ENCODE measurements around the gene GSDME. TPM values are rescaled to one million over a fixed set of nuclear protein-coding genes. Genes with fewer than 3 reads are reported as not detected.
"Not testable (repeated sequence)": the region's sequence is repeated elsewhere in the genome, so short reads cannot be mapped to it uniquely, and the experiment has no call there.

The GSDME gene
- total RNA-seq, 3 donors from 2014 or later: 12.3 to 33.5 (median 15.1) TPM

GRCh38 chr7:24799506-24799905 lies 42.2 kb upstream of the GSDME start:
- intact Hi-C loops (cut with DNase I; ENCODE audit: low total_unique reads): loop anchor here (1.0 kb wide), 1 partner anchor 8 kb away; no protein-coding TSS in a partner anchor
- H3K36me3 ChIP-seq: no peaks in the 10 kb centered on the region

DNA sequence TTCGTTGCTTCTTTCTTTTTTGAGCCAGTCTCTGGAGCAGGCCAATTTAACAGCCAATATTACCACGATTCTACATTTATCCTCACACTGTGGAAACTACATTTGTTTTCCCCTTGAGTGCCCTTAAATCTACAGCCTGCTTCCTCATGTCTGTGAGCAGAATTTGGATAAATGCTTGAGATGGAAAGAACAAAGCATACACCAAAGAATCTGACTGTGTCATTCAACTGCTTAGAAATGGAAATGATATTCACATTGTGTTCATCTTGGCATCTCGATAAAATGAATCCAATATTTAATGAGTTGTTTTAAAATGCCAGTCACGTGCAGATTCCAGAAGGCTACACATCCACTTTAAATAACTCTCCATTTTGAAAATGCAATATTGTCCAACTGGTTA lies 41.0 kb upstream of the GSDME start:
- intact Hi-C loops (cut with DNase I; ENCODE audit: low total_unique reads): no loop called here
- H3K27ac ChIP-seq: no peak overlapping the region
- no peak for TF ChIP-seq POLR2A (IDR thresholded peaks at IDR 0.05)
- no peak for TF ChIP-seq POLR2AphosphoS5 (IDR thresholded peaks at IDR 0.05)
- TF ChIP-seq, protein P1, sequence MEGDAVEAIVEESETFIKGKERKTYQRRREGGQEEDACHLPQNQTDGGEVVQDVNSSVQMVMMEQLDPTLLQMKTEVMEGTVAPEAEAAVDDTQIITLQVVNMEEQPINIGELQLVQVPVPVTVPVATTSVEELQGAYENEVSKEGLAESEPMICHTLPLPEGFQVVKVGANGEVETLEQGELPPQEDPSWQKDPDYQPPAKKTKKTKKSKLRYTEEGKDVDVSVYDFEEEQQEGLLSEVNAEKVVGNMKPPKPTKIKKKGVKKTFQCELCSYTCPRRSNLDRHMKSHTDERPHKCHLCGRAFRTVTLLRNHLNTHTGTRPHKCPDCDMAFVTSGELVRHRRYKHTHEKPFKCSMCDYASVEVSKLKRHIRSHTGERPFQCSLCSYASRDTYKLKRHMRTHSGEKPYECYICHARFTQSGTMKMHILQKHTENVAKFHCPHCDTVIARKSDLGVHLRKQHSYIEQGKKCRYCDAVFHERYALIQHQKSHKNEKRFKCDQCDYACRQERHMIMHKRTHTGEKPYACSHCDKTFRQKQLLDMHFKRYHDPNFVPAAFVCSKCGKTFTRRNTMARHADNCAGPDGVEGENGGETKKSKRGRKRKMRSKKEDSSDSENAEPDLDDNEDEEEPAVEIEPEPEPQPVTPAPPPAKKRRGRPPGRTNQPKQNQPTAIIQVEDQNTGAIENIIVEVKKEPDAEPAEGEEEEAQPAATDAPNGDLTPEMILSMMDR (IDR thresholded peaks at IDR 0.05): no peak
- H3K9me3 ChIP-seq: no peaks in the 10 kb centered on the region
- DNase-seq (ENCODE audit: low spot score in 2 of 2): no peak
- H3K4me1 ChIP-seq: no peaks in the 10 kb centered on the region
- H3K4me3 ChIP-seq: no peak overlapping the region
- H3K27me3 ChIP-seq: no peaks in the 10 kb centered on the region
- no peaks in the 10 kb centered on the region for H3K36me3 ChIP-seq

More at GRCh38 chr7:24799506-24799905, 42.2 kb upstream of the GSDME start:
- Histone ChIP-seq H3K27me3 (no peaks in the 10 kb centered on the region), H3K4me3 (no peak overlapping the region), H3K9me3 (no peaks in the 10 kb centered on the region), H3K4me1 (no peaks in the 10 kb centered on the region), H3K27ac (no peak overlapping the region)
- no peak for DNase-seq (ENCODE audit: low spot score in 2 of 2)
- TF ChIP-seq, protein P1 (IDR thresholded peaks at IDR 0.05): no peak
- no peak for TF ChIP-seq POLR2AphosphoS5 (IDR thresholded peaks at IDR 0.05)
- TF ChIP-seq POLR2A (IDR thresholded peaks at IDR 0.05): no peak

DNA sequence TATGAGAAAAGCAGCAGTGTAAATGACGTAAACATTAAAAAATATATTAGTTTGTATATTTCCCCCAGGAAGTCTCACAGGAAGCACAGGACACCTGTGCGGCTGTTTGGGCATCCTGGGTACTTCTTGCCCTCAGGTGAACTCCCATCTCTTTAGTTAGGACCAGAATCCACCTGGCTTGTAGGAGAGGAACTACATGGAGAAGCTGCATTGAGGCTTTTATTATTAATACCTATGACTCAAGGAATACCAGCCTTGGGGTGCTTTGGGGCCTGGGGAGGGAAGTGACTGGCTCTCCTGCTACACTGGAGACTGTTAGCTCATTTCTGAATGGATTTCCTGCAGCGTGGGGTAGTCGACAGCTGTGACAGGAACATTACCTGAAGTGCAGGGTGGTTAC lies 40.0 kb upstream of the GSDME start:
- Histone ChIP-seq H3K36me3 (no peaks in the 10 kb centered on the region), H3K9me3 (no peaks in the 10 kb centered on the region), H3K4me3 (no peak overlapping the region), H3K4me1 (no peaks in the 10 kb centered on the region), H3K27ac (no peak overlapping the region), H3K27me3 (no peaks in the 10 kb centered on the region)
- intact Hi-C loops (cut with DNase I; ENCODE audit: low total_unique reads): loop anchor here (1.0 kb wide), 1 partner anchor 35 kb away; no protein-coding TSS in a partner anchor
- TF ChIP-seq POLR2AphosphoS5 (IDR thresholded peaks at IDR 0.05): no peak
- TF ChIP-seq, protein P1 (IDR thresholded peaks at IDR 0.05): no peak
- no peak for TF ChIP-seq POLR2A (IDR thresholded peaks at IDR 0.05)
- DNase-seq (ENCODE audit: low spot score in 2 of 2): no peak

DNA sequence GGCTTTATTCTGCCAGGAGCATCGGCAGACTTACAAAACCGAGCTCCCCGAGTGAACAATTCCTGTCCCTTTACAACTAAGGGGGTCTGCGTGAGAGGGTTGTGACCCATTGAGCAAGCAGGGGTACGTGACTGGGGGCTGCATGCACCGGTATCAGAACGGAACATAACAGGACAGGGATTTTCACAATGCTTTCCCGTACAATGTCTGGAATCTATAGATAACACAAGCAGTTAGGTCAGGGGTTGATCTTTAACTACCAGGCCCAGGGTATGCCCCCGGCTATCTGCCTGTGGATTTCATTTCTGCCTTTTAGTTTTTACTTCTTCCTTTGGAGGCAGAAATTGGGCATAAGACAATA lies 38.1 kb upstream of the GSDME start:
- intact Hi-C loops (cut with DNase I; ENCODE audit: low total_unique reads): no loop called here
- no peak for DNase-seq (ENCODE audit: low spot score in 2 of 2)
- no peak overlapping the region for H3K4me3 ChIP-seq
- TF ChIP-seq POLR2A (IDR thresholded peaks at IDR 0.05) (no peak), POLR2AphosphoS5 (IDR thresholded peaks at IDR 0.05) (no peak)
- TF ChIP-seq, protein P1 (IDR thresholded peaks at IDR 0.05): no peak
- H3K27ac ChIP-seq: no peak overlapping the region
- H3K9me3 ChIP-seq: no peaks in the 10 kb centered on the region
- H3K27me3 ChIP-seq: no peaks in the 10 kb centered on the region
- H3K36me3 ChIP-seq: no peaks in the 10 kb centered on the region
- H3K4me1 ChIP-seq: no peaks in the 10 kb centered on the region

- H3K27me3 ChIP-seq; intact Hi-C loops (cut with DNase I; ENCODE audit: low total_unique reads); H3K4me1 ChIP-seq; H3K36me3 ChIP-seq; H3K4me3 ChIP-seq; H3K27ac ChIP-seq; DNase-seq (ENCODE audit: low spot score in 2 of 2); H3K9me3 ChIP-seq: not testable (repeated sequence)
These were observed 37.6 kb upstream of the GSDME start for GRCh38 chr7:24794751-24795406.
